Stimulated activated naive B cell treated with anti-CD40 and anti-IgM and Interleukin-4, amounts not matched to agents 10 μg/mL and 1 μg/mL and 100 μg/mL, for 72 hours (primary cell): ENCODE measurements around the gene ZNF783.

Experiments
- ATAC-seq, 2 donors: fragments of 150-1000 bp; cut with Tn5 transposase; replicated peaks; 2 replicates each; pipeline ENCODE4 v1.10.0; 2021; ENCODE audit warnings: moderate library complexity in 1 of 2
- DNase-seq: peaks from one replicate; pipeline ENCODE4 v3.0.0; 2021
- H3K27ac Mint-ChIP-seq: one replicate; pipeline ENCODE4 v1.8.0; 2022; ENCODE audit warnings: mild to moderate bottlenecking, mixed read lengths
- H3K27me3 Mint-ChIP-seq, 2 donors: one replicate each; pipeline ENCODE4 v1.8.0; 2022; ENCODE audit warnings: mixed read lengths in 2 of 2
- H3K36me3 Mint-ChIP-seq, 2 donors: one replicate each; pipeline ENCODE4 v1.8.0; 2022; ENCODE audit warnings: mixed read lengths in 2 of 2, mild to moderate bottlenecking in 1 of 2
- H3K4me1 Mint-ChIP-seq, 2 donors: one replicate each; pipeline ENCODE4 v1.8.0; 2022; ENCODE audit warnings: mixed read lengths in 2 of 2, mild to moderate bottlenecking in 1 of 2
- H3K4me3 Mint-ChIP-seq, 2 donors: one replicate each; pipeline ENCODE4 v1.8.0; 2022; ENCODE audit warnings: mild to moderate bottlenecking in 2 of 2, mixed read lengths in 2 of 2, moderate library complexity in 1 of 2
- H3K9me3 Mint-ChIP-seq, 2 donors: one replicate each; pipeline ENCODE4 v1.8.0; 2022; ENCODE audit warnings: mixed read lengths in 2 of 2, mild to moderate bottlenecking in 1 of 2

The ZNF783 gene

DNA sequence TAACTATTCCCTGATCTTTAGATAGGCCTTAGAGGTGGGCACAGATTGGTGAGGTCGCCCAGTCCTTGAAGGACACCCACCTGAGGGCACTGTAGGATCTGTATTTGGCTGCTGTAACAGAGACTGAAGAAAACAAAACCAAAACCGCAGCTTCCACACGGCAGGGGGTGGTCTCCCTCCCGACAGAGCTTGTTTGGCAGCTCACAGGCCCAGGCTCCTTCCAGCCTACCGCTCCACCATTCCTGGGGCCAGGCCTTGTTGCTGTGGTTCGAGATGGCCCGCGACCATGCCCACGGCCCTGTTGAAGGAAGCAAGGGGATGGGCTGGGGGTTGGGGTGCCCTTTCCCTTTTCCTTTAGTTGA lies 30.4 kb downstream of the ZNF783 start:
- ATAC-seq (no peak), DNase-seq (no peak)
- Mint-ChIP-seq H3K9me3 (no peaks in the 10 kb centered on the region), H3K4me1 (peaks cover 0 to 2% of the 10 kb centered on the region in 2 donors), H3K27ac (no peak overlapping the region), H3K36me3 (peaks cover 40% of the 10 kb centered on the region in 2 donors), H3K27me3 (no peaks in the 10 kb centered on the region), H3K4me3 (no peak overlapping the region)

DNA sequence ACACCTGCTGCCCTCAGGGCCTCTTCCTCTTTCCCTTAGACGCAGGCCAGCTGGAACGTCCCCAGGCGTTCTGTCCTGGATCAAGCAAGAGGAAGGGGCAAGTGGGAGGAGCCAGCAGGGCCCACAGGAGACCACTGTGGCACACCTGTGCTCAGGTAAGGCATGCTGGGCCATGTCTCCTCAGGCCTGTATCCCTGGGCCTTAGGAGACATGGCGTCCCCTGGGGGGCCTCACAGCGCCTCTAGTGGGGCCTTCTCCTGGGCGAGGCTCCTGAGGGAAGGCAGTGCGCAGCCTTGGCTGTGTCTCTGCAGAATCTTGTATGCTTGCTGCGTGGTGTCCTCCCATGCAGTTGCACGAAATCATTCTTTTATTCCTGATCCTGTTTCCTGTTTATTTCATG lies 31.3 kb downstream of the ZNF783 start:
- Mint-ChIP-seq H3K4me3 (no peak overlapping the region), H3K27me3 (no peaks in the 10 kb centered on the region), H3K9me3 (peaks cover under 1% of the 10 kb centered on the region in 2 donors), H3K27ac (no peak overlapping the region), H3K4me1 (no peaks in the 10 kb centered on the region), H3K36me3 (peaks cover 31 to 38% of the 10 kb centered on the region in 2 donors)
- no peak for ATAC-seq
- DNase-seq = no peak

- no peak for DNase-seq
- no peak for ATAC-seq
- Mint-ChIP-seq H3K27me3 (no peaks in the 10 kb centered on the region), H3K36me3 (peaks cover 29 to 40% of the 10 kb centered on the region in 2 donors), H3K4me3 (no peak overlapping the region), H3K9me3 (peaks cover 6 to 7% of the 10 kb centered on the region in 2 donors), H3K4me1 (no peaks in the 10 kb centered on the region), H3K27ac (peak overlapping the region; percentile 51)
These were observed 32.1 kb downstream of the ZNF783 start for GRCh38 chr7:149293946-149294633.

GRCh38 chr7:149294634-149295480 lies 32.9 kb downstream of the ZNF783 start:
- Mint-ChIP-seq H3K36me3 (peaks cover 21 to 37% of the 10 kb centered on the region in 2 donors), H3K27me3 (no peaks in the 10 kb centered on the region), H3K27ac (no peak overlapping the region), H3K9me3 (peaks cover 6 to 7% of the 10 kb centered on the region in 2 donors), H3K4me1 (no peaks in the 10 kb centered on the region), H3K4me3 (no peak overlapping the region)
- ATAC-seq (no peak), DNase-seq (no peak)

GRCh38 chr7:149295481-149295850 lies 33.5 kb downstream of the ZNF783 start:
- no peak overlapping the region for H3K27ac Mint-ChIP-seq
- no peak for DNase-seq
- H3K9me3 Mint-ChIP-seq = peaks cover 6 to 7% of the 10 kb centered on the region in 2 donors
- no peaks in the 10 kb centered on the region for H3K27me3 Mint-ChIP-seq
- no peak overlapping the region for H3K4me3 Mint-ChIP-seq
- H3K4me1 Mint-ChIP-seq = no peaks in the 10 kb centered on the region
- peaks cover 21 to 37% of the 10 kb centered on the region in 2 donors for H3K36me3 Mint-ChIP-seq
- ATAC-seq = no peak

DNA sequence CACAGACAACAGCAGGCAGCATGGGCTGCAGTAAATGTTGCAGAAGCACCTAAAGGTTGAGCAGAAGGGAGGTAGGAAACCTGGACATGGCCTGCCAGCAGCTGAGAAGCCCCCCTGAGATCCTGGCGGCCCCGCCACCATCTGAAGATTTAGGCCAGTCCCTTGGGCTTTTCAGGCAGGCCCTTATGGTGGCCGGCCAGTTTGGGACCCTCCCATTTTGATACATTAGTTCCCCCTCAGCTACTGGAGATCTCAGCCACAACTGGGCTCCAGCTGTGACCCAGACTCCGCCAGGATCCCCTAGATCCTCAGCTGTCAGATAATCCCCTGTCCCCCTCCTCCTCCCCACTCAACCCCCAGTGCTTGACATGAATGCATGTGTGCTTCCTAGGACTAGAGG lies 34.4 kb downstream of the ZNF783 start:
- DNase-seq = no peak
- H3K27me3 Mint-ChIP-seq = no peaks in the 10 kb centered on the region
- H3K4me1 Mint-ChIP-seq = no peaks in the 10 kb centered on the region
- peaks cover 6 to 7% of the 10 kb centered on the region in 2 donors for H3K9me3 Mint-ChIP-seq
- H3K4me3 Mint-ChIP-seq = no peak overlapping the region
- ATAC-seq = no peak
- peaks cover 19 to 34% of the 10 kb centered on the region in 2 donors for H3K36me3 Mint-ChIP-seq
- H3K27ac Mint-ChIP-seq = no peak overlapping the region

GRCh38 chr7:149297034-149297755 lies 35.2 kb downstream of the ZNF783 start:
- ATAC-seq (peak in 1 of 2 donors; percentile 57), DNase-seq (no peak)
- no peak overlapping the region for H3K4me3 Mint-ChIP-seq
- H3K9me3 Mint-ChIP-seq = peaks cover 6 to 7% of the 10 kb centered on the region in 2 donors
- H3K36me3 Mint-ChIP-seq = peaks cover 19 to 34% of the 10 kb centered on the region in 2 donors
- no peaks in the 10 kb centered on the region for H3K4me1 Mint-ChIP-seq
- H3K27me3 Mint-ChIP-seq = peaks cover 0 to 2% of the 10 kb centered on the region in 2 donors
- no peak overlapping the region for H3K27ac Mint-ChIP-seq

DNA sequence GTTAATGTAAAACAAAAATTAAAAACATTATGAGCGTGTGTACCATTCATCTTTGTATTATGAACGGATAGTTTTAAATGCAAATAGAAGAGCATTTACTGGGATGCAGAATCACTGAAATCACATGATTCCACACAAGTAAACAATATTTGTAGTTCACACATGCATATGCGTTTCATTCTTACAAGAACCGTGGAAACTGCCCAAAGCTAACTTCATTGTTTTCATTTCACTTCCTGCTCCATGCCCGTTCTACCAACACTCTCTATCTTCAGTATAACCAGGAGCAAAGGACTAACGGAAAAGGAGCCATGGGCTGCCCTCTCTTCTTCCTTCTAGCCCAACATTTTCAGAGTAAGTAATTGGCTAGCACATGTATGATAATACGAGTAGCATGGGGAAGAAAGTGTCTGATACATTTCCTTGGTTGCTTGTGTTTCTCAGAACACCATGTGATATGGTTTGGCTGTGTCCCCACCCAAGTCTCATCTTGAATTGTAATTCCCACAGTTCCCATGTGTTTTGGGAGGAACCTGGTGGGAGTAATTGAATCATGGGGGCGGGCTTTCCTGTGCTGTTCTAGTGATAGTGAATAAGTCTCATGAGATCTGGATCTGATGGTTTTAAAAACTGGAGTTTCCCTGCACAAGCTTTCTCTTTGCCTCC lies 38.8 kb downstream of the ZNF783 start:
- peaks cover 2 to 14% of the 10 kb centered on the region in 2 donors for H3K27me3 Mint-ChIP-seq
- no peak for ATAC-seq
- no peak overlapping the region for H3K4me3 Mint-ChIP-seq
- peaks cover 3 to 13% of the 10 kb centered on the region in 2 donors for H3K36me3 Mint-ChIP-seq
- H3K27ac Mint-ChIP-seq = no peak overlapping the region
- no peak for DNase-seq
- H3K4me1 Mint-ChIP-seq = no peaks in the 10 kb centered on the region
- peaks cover 9 to 11% of the 10 kb centered on the region in 2 donors for H3K9me3 Mint-ChIP-seq

DNA sequence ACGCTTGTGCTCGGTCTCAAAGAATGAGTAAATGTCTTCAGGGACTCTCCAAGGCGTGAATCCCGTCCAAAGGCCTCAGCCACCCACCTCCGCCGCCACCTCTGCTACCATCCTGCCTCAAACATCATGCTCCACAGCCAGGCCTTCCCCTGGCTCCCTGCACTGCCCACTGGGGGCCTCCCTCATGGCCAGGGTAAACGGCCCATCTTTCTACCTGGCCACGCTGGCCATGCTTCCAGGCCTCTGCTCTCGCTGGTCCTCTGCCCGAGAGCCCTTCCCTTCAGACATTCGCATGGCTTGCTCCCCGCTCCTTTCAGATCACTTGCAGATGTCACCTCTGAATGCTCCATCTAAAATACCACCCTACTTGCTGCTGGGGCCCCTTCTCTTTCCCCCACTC lies 40.2 kb downstream of the ZNF783 start:
- no peak for ATAC-seq
- DNase-seq = no peak
- H3K9me3 Mint-ChIP-seq = peaks cover 9 to 11% of the 10 kb centered on the region in 2 donors
- H3K4me1 Mint-ChIP-seq = no peaks in the 10 kb centered on the region
- peaks cover 3 to 14% of the 10 kb centered on the region in 2 donors for H3K27me3 Mint-ChIP-seq
- H3K27ac Mint-ChIP-seq = no peak overlapping the region
- H3K36me3 Mint-ChIP-seq = peaks cover 0 to 13% of the 10 kb centered on the region in 2 donors
- no peak overlapping the region for H3K4me3 Mint-ChIP-seq

DNA sequence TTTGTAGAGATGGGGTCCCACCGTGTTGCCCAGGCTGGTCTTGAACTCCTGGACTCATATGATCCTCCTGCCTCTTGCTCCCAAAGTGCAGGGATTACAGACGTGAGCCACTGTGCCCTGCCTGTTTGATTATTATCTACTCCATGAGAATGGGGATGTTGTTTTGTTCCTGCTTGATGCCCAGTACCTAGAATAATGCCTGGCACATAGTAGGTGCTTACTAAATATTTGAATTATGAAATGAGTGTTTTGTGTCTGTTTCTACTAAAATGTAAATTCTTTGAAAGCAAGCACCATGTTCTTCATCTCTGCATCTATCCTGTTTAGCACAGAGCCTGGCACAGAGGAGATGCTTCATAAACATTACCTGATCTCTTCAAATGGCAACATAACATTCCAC lies 40.9 kb downstream of the ZNF783 start:
- peaks cover 9 to 11% of the 10 kb centered on the region in 2 donors for H3K9me3 Mint-ChIP-seq
- peaks cover 3 to 14% of the 10 kb centered on the region in 2 donors for H3K27me3 Mint-ChIP-seq
- H3K4me3 Mint-ChIP-seq = no peak overlapping the region
- H3K27ac Mint-ChIP-seq = no peak overlapping the region
- DNase-seq (no peak), ATAC-seq (no peak)
- H3K4me1 Mint-ChIP-seq = no peaks in the 10 kb centered on the region
- H3K36me3 Mint-ChIP-seq = peaks cover 0 to 12% of the 10 kb centered on the region in 2 donors

DNA sequence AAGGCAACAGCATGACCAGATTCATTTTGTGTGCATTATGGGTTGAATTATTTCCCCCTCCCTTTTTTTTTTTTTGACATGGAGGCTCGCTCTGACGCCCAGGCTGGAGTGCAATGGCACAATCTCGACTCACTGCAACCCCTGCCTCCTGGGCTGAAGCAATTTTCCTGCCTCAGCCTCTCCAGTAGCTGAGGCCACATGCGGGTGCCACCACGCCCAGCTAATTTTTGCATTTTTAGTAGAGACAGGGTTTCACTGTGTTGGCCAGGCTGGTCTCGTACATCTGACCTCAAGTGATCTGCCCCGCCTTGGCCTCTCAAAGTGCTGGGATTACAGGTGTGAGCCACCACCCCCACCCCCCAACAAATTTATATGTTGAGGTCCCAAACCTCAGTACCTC lies 42.0 kb downstream of the ZNF783 start:
- H3K4me3 Mint-ChIP-seq = no peak overlapping the region
- ATAC-seq (no peak), DNase-seq (no peak)
- H3K4me1 Mint-ChIP-seq = no peaks in the 10 kb centered on the region
- no peak overlapping the region for H3K27ac Mint-ChIP-seq
- H3K27me3 Mint-ChIP-seq = peaks cover 3 to 14% of the 10 kb centered on the region in 2 donors
- H3K9me3 Mint-ChIP-seq = peaks cover 3% of the 10 kb centered on the region in 2 donors
- peaks cover 0 to under 1% of the 10 kb centered on the region in 2 donors for H3K36me3 Mint-ChIP-seq

GRCh38 chr7:149306854-149307253 lies 44.9 kb downstream of the ZNF783 start:
- H3K9me3 Mint-ChIP-seq = peaks cover 3 to 5% of the 10 kb centered on the region in 2 donors
- peaks cover 3 to 14% of the 10 kb centered on the region in 2 donors for H3K27me3 Mint-ChIP-seq
- no peak for DNase-seq
- H3K27ac Mint-ChIP-seq = no peak overlapping the region
- H3K4me3 Mint-ChIP-seq = no peak overlapping the region
- no peak for ATAC-seq
- no peaks in the 10 kb centered on the region for H3K4me1 Mint-ChIP-seq
- H3K36me3 Mint-ChIP-seq = peaks cover 0 to 3% of the 10 kb centered on the region in 2 donors

- Mint-ChIP-seq H3K9me3 (peaks cover 3 to 5% of the 10 kb centered on the region in 2 donors), H3K4me3 (no peak overlapping the region), H3K36me3 (peaks cover 0 to 3% of the 10 kb centered on the region in 2 donors), H3K27me3 (peaks cover 3 to 7% of the 10 kb centered on the region in 2 donors), H3K27ac (no peak overlapping the region), H3K4me1 (no peaks in the 10 kb centered on the region)
- ATAC-seq (no peak), DNase-seq (no peak)
These were observed 45.9 kb downstream of the ZNF783 start for GRCh38 chr7:149307775-149308501.
